ENCODE results near the gene DEPDC1.

DNA sequence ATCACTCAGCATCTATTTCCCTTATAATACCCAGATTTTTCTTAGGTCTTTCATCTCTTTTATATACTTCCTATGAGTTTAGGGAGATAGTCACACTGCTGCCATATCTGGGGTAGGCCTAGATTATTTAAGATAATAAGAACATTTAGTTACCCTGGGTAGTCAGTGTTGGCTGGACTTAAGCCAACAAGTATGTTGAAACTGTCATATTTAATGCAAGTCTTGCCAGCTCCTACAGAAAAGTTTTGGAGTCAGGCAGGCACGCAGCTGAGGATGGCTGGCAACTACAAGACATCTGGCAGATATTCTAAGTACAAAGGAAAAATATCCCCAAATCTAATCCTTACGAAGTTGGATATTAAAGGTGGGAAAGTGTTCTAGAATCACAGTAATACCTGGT is 19.2 kb upstream of the DEPDC1 start:
- TF ChIP-seq, protein P1, sequence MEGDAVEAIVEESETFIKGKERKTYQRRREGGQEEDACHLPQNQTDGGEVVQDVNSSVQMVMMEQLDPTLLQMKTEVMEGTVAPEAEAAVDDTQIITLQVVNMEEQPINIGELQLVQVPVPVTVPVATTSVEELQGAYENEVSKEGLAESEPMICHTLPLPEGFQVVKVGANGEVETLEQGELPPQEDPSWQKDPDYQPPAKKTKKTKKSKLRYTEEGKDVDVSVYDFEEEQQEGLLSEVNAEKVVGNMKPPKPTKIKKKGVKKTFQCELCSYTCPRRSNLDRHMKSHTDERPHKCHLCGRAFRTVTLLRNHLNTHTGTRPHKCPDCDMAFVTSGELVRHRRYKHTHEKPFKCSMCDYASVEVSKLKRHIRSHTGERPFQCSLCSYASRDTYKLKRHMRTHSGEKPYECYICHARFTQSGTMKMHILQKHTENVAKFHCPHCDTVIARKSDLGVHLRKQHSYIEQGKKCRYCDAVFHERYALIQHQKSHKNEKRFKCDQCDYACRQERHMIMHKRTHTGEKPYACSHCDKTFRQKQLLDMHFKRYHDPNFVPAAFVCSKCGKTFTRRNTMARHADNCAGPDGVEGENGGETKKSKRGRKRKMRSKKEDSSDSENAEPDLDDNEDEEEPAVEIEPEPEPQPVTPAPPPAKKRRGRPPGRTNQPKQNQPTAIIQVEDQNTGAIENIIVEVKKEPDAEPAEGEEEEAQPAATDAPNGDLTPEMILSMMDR (IDR thresholded peaks at IDR 0.05) = no peak
- TF ChIP-seq POLR2AphosphoS5 (IDR thresholded peaks at IDR 0.05; ENCODE audit: insufficient read depth in 1 of 2, low read depth in 1 of 2) = no peak
